Smooth muscle cell (in vitro differentiated cells): ENCODE measurements around the gene CBFA2T2. TPM values are rescaled to one million over a fixed set of nuclear protein-coding genes. Genes with fewer than 3 reads are reported as not detected.

Source experiments
- DNase-seq: peaks from one replicate; lab custom pipeline; 2025; ENCODE audit not compliant: unreplicated experiment; lab: John Stamatoyannopoulos, UW
- H2AFZ ChIP-seq: fragments of 200-600 bp; sonication (generic); 2 replicates; pipeline ENCODE4 v1.6.0; 2016; ENCODE audit warnings: antibody characterized with exemption, low read depth, mild to moderate bottlenecking
- H3F3A ChIP-seq: fragments of 200-600 bp; sonication (generic); 2 replicates; pipeline ENCODE4 v1.6.0; 2017; ENCODE audit warnings: antibody characterized with exemption, low read depth
- H3K27ac ChIP-seq: fragments of 200-600 bp; sonication (generic); 2 replicates; pipeline ENCODE4 v1.5.1; 2016; ENCODE audit warnings: low read depth, mild to moderate bottlenecking
- H3K27me3 ChIP-seq: fragments of 200-600 bp; sonication (generic); 2 replicates; pipeline ENCODE4 v1.6.1; 2016; ENCODE audit warnings: low read depth, mild to moderate bottlenecking
- H3K36me3 ChIP-seq: fragments of 200-600 bp; sonication (generic); 2 replicates; pipeline ENCODE4 v1.5.1; 2016; ENCODE audit warnings: low read depth
- H3K4me1 ChIP-seq: fragments of 200-600 bp; sonication (generic); 2 replicates; pipeline ENCODE4 v1.5.1; 2016; ENCODE audit warnings: low read depth
- H3K4me2 ChIP-seq: fragments of 200-600 bp; sonication (generic); 2 replicates; pipeline ENCODE4 v1.6.0; 2016; ENCODE audit warnings: mild to moderate bottlenecking
- H3K4me3 ChIP-seq: fragments of 200-600 bp; sonication (generic); 2 replicates; pipeline ENCODE4 v1.5.1; 2016; ENCODE audit warnings: mild to moderate bottlenecking
- H3K79me2 ChIP-seq: fragments of 200-600 bp; sonication (generic); 2 replicates; pipeline ENCODE4 v1.6.0; 2016; ENCODE audit warnings: low read depth, mild to moderate bottlenecking
- H3K9ac ChIP-seq: fragments of 200-600 bp; sonication (generic); 2 replicates; pipeline ENCODE4 v1.6.0; 2016; ENCODE audit warnings: low read depth
- H3K9me3 ChIP-seq: fragments of 200-600 bp; sonication (generic); replicated peaks from 2 replicates; pipeline ENCODE4 v1.5.1; 2016; ENCODE audit warnings: low read depth
- H4K20me1 ChIP-seq: fragments of 200-600 bp; sonication (generic); 2 replicates; pipeline ENCODE4 v1.6.0; 2016; ENCODE audit warnings: low read depth
- WGBS: methylation state at CpG from one replicate; pipeline ENCODE4 v1.1.7; 2016; ENCODE audit warnings: low lambda C conversion rate; 5-methylcytosine and 5-hydroxymethylcytosine counted together
- polyA plus RNA-seq: library from polyadenylated mRNA; unstranded; fragments of >200 nt; fragmentation: Nextera tagmentation; extraction: Ambion mirVana; gene quantifications from 2 replicates; pipeline ENCODE4 v1.2.1, GENCODE V29; 2016
- total RNA-seq: library from RNA; depleted of rRNA; stranded (reverse); fragments of >200 nt; gene quantifications from 2 replicates; pipeline ENCODE4 v1.2.3, GENCODE V29; 2014
- TF ChIP-seq, protein P1 (sequence below): fragments of 200-600 bp; sonication (generic); IDR thresholded peaks from 2 replicates; pipeline ENCODE4 v1.5.1; 2017; ENCODE audit warnings: borderline replicate concordance, mild to moderate bottlenecking, antibody characterized with exemption; ENCODE audit not compliant: insufficient read depth, poor library complexity, severe bottlenecking

The CBFA2T2 gene
- total and polyA plus RNA-seq, 2 experiments from 2014 or later: 18.2 to 41.6 TPM

DNA sequence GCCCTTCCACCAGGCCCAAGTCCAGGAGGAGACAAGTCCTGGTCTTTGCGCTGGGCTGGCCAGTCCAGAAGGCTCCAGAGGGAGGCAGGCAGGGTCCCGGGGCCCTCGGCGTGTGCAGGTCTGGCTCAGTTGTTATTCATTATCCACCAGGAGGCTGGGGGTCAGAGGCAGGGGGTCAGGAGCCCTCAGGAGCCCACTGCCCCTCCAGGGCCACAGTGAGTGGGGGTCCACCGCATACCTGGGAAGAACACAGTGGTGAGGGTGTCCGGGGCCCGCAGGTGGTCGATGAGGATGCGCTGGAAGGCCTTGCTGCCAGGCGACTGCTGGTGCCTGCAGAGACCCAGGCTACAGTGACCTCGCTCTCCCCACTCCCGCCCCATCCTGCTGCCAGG is 167.8 kb downstream of the CBFA2T2 start:
- H3K4me2 ChIP-seq: no peak overlapping the region
- H3K79me2 ChIP-seq: peaks cover 5% of the 10 kb centered on the region
- no peak for DNase-seq
- H3F3A ChIP-seq: peaks cover 7% of the 10 kb centered on the region
- H3K4me1 ChIP-seq: peaks cover under 1% of the 10 kb centered on the region
- H3K4me3 ChIP-seq: no peak overlapping the region
- no peaks in the 10 kb centered on the region for H3K27me3 ChIP-seq
- WGBS: 99% methylated on average over 12 of the region's 12 CpGs
- no peaks in the 10 kb centered on the region for H4K20me1 ChIP-seq
- no peak overlapping the region for H3K27ac ChIP-seq
- H2AFZ ChIP-seq: no peak overlapping the region
- TF ChIP-seq, protein P1, sequence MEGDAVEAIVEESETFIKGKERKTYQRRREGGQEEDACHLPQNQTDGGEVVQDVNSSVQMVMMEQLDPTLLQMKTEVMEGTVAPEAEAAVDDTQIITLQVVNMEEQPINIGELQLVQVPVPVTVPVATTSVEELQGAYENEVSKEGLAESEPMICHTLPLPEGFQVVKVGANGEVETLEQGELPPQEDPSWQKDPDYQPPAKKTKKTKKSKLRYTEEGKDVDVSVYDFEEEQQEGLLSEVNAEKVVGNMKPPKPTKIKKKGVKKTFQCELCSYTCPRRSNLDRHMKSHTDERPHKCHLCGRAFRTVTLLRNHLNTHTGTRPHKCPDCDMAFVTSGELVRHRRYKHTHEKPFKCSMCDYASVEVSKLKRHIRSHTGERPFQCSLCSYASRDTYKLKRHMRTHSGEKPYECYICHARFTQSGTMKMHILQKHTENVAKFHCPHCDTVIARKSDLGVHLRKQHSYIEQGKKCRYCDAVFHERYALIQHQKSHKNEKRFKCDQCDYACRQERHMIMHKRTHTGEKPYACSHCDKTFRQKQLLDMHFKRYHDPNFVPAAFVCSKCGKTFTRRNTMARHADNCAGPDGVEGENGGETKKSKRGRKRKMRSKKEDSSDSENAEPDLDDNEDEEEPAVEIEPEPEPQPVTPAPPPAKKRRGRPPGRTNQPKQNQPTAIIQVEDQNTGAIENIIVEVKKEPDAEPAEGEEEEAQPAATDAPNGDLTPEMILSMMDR: no peak
- no peaks in the 10 kb centered on the region for H3K9me3 ChIP-seq
- no peak overlapping the region for H3K9ac ChIP-seq
- peaks cover 6% of the 10 kb centered on the region for H3K36me3 ChIP-seq

DNA sequence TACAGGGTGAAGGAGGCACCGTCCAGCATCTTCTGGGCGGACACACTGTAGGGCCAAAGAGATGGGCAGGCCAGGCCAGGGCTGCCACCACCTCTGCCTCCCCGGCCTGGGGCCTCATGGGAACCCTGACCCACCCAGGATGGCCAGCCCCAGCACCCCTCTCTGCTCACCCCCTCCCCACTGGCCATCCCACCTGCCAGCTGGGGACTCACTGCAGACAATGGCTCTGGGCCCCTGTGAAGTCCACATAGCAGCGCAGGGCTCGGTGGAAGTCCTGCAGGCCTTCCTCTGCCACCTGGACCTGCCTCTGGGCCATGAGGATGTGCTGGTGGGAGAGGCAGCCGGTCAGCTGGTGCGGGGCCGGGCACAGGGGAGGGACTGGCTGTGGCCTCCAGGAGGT is 168.6 kb downstream of the CBFA2T2 start:
- Histone ChIP-seq H3K27ac (no peak overlapping the region), H3K9me3 (no peaks in the 10 kb centered on the region), H3F3A (peaks cover 7% of the 10 kb centered on the region), H3K4me1 (peaks cover 3% of the 10 kb centered on the region), H2AFZ (no peak overlapping the region), H3K27me3 (no peaks in the 10 kb centered on the region), H3K9ac (no peak overlapping the region), H4K20me1 (no peaks in the 10 kb centered on the region), H3K4me2 (no peak overlapping the region), H3K79me2 (peaks cover 5% of the 10 kb centered on the region), H3K36me3 (peaks cover 6% of the 10 kb centered on the region), H3K4me3 (no peak overlapping the region)
- 98% methylated on average over 8 of the region's 8 CpGs for WGBS
- no peak for DNase-seq
- TF ChIP-seq, protein P1: no peak

DNA sequence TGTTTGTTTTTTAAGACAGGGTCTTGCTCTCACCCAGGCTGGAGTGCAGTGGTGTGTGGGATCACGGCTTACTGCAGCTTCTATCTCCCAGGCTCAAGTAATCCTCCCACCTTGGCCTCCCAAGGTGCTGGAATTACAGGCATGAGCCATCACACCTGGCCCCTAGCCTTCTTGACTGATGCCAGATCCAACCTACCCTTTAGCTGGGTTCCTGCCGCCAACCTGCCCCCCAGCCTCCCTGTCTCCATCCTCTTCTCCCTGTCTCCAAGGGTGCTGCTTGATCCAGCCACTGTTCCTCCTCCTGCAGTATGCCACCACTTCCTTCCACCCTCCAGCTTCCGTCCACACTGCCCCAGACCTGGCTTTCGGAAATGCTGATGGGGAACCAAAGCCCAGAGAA is 169.0 kb downstream of the CBFA2T2 start:
- no peak overlapping the region for H3K27ac ChIP-seq
- peaks cover 4% of the 10 kb centered on the region for H3K4me1 ChIP-seq
- no peaks in the 10 kb centered on the region for H4K20me1 ChIP-seq
- H2AFZ ChIP-seq: no peak overlapping the region
- TF ChIP-seq, protein P1: no peak
- H3K9ac ChIP-seq: no peak overlapping the region
- no peak overlapping the region for H3K4me3 ChIP-seq
- H3K36me3 ChIP-seq: peaks cover 6% of the 10 kb centered on the region
- H3K4me2 ChIP-seq: no peak overlapping the region
- H3F3A ChIP-seq: peaks cover 7% of the 10 kb centered on the region
- no peak for DNase-seq
- 98% methylated on average over 4 of the region's 4 CpGs for WGBS
- H3K79me2 ChIP-seq: peaks cover 5% of the 10 kb centered on the region
- no peaks in the 10 kb centered on the region for H3K9me3 ChIP-seq
- no peaks in the 10 kb centered on the region for H3K27me3 ChIP-seq

DNA sequence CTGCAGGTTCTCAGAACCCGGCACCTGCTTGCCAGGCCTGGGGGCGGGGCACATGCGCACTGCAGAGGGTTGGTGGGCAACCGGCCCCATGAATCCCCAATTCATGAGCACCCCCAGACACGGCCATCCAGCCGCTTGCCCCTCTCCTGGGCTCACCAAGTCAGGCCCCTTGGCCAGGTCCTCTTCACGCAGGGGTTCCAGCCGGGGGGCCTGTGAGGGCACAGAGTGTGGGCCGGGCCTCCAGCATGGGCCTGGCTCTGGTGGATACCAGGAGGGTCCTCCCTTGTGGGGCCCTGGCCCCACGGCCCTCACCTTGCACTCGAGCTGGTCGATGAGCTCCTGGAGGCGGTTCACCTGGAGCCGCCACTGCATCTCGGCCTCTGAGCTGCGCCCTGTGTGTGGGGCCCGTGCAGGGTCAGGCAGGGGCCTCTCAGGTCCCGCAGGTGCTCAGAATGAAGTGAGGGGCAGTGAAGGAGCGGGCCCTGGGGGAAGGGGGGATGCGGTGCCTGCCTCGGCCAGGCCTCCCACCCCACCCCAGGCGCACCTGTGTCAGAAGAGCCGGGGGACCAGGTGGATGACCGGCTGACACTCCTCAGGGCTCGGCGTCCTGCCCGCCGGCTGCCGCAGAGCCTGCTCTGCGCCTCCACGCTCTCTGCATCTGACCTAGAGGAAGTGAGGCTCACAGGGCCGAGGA is 169.6 kb downstream of the CBFA2T2 start:
- H3K79me2 ChIP-seq: peaks cover 5% of the 10 kb centered on the region
- TF ChIP-seq, protein P1: no peak
- no peak overlapping the region for H3K9ac ChIP-seq
- H3K9me3 ChIP-seq: no peaks in the 10 kb centered on the region
- no peaks in the 10 kb centered on the region for H4K20me1 ChIP-seq
- 98% methylated on average over 32 of the region's 32 CpGs for WGBS
- H3K4me3 ChIP-seq: no peak overlapping the region
- no peak overlapping the region for H3K4me2 ChIP-seq
- no peak for DNase-seq
- H3K36me3 ChIP-seq: peaks cover 6% of the 10 kb centered on the region
- H3K27ac ChIP-seq: no peak overlapping the region
- H3F3A ChIP-seq: peaks cover 8% of the 10 kb centered on the region
- H3K27me3 ChIP-seq: no peaks in the 10 kb centered on the region
- peaks cover 6% of the 10 kb centered on the region for H3K4me1 ChIP-seq
- H2AFZ ChIP-seq: no peak overlapping the region
